Ascending aorta (tissue), 2 donors: ENCODE results near the gene LARP6. TPM values are rescaled to one million over a fixed set of nuclear protein-coding genes. Genes with fewer than 3 reads are reported as not detected.
"Not testable (repeated sequence)": the region's sequence is repeated elsewhere in the genome, so short reads cannot be mapped to it uniquely, and the experiment has no call there.

Experiments
- DNase-seq, 2 donors: peaks; one replicate each; pipeline ENCODE4 v3.0.0-alpha.2; 2019; ENCODE audit warnings: low spot score in 2 of 2
- H3K27ac ChIP-seq, 2 donors: fragments of 200-600 bp; sonication (generic); one replicate each; pipeline ENCODE4 v1.5.1; 2016 to 2017; ENCODE audit warnings: mild to moderate bottlenecking in 1 of 2
- H3K27me3 ChIP-seq: fragments of 200-600 bp; sonication (generic); one replicate; pipeline ENCODE4 v1.5.1; 2017
- H3K36me3 ChIP-seq, 2 donors: fragments of 200-600 bp; sonication (generic); one replicate each; pipeline ENCODE4 v1.5.1; 2016
- H3K4me1 ChIP-seq, 2 donors: fragments of 200-600 bp; sonication (generic); one replicate each; pipeline ENCODE4 v1.5.1; 2016 to 2017; ENCODE audit warnings: mild to moderate bottlenecking in 1 of 2
- H3K4me3 ChIP-seq, 2 donors: fragments of 200-600 bp; sonication (generic); one replicate each; pipeline ENCODE4 v1.5.1; 2016 to 2017; ENCODE audit warnings: mild to moderate bottlenecking in 1 of 2
- H3K9me3 ChIP-seq, 2 donors: fragments of 200-600 bp; sonication (generic); one replicate each; pipeline ENCODE4 v1.5.1; 2016
- intact Hi-C: fragments of 100-400 bp; cut with DNase I; formaldehyde crosslinking; loops from one replicate; pipeline ENCODE4 v1.15.1; 2023
- total RNA-seq: library from RNA; depleted of rRNA; stranded (reverse); fragments of >200 nt; gene quantifications from one replicate; pipeline ENCODE4 v1.1.0, GENCODE V29; 2016
- TF ChIP-seq, protein P1 (sequence below), 3 experiments: fragments of 200-600 bp in 2 of 3; fragments of 450-650 bp in 1 of 3; sonication (generic) in 2 of 3; IDR thresholded peaks; one replicate each; pipeline ENCODE4 v1.5.1; 2016 to 2019; ENCODE audit warnings: antibody characterized with exemption in 3 of 3, mild to moderate bottlenecking in 1 of 3, moderate library complexity in 1 of 3

LARP6 gene
- total RNA-seq, 1 donor from 2014 or later, result 18.7 TPM

DNA sequence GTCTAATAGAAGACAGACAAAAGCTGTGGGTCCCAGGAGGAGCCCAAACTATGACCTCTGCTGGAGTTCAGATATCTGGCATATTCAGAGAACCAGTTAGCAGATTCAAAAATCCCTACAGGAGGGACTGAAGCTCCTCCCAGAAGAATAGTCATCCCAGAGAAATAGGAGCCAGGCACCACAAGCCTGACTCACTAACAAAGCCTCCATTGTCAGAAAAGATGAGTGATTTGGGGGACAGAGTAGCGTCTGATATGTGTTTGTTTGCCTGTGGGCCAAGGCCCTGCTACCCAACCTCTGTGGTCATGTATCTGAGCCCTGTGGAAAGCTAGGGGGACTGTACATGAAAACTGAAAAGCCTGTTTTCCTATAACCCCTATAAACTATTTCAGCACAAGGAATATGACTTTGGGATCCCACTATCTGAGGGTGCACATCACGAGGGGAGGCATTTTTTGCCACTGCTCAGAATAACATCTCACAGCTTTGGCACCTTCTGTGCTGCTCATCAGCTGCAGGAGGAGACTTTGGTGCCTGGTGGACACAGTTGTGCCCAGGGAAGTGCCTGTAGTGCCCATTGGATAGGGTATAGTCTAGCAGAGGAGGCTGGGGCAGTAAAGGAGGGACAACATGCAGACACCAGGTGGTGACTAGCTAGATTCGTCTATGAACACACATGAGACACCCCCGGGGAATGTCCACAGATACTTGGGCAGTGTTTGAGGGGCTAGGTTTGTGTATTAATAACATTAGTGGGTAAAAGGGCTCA, 9.7 kb upstream of the LARP6 start:
- Histone ChIP-seq H3K27me3 (no peaks in the 10 kb centered on the region), H3K27ac (no peak overlapping the region), H3K4me3 (no peak overlapping the region), H3K4me1 (no peaks in the 10 kb centered on the region), H3K9me3 (no peaks in the 10 kb centered on the region), H3K36me3 (no peaks in the 10 kb centered on the region)
- intact Hi-C loops, result no loop called here
- TF ChIP-seq, protein P1, sequence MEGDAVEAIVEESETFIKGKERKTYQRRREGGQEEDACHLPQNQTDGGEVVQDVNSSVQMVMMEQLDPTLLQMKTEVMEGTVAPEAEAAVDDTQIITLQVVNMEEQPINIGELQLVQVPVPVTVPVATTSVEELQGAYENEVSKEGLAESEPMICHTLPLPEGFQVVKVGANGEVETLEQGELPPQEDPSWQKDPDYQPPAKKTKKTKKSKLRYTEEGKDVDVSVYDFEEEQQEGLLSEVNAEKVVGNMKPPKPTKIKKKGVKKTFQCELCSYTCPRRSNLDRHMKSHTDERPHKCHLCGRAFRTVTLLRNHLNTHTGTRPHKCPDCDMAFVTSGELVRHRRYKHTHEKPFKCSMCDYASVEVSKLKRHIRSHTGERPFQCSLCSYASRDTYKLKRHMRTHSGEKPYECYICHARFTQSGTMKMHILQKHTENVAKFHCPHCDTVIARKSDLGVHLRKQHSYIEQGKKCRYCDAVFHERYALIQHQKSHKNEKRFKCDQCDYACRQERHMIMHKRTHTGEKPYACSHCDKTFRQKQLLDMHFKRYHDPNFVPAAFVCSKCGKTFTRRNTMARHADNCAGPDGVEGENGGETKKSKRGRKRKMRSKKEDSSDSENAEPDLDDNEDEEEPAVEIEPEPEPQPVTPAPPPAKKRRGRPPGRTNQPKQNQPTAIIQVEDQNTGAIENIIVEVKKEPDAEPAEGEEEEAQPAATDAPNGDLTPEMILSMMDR (IDR thresholded peaks at IDR 0.05), result no peak
- no peak for DNase-seq

DNA sequence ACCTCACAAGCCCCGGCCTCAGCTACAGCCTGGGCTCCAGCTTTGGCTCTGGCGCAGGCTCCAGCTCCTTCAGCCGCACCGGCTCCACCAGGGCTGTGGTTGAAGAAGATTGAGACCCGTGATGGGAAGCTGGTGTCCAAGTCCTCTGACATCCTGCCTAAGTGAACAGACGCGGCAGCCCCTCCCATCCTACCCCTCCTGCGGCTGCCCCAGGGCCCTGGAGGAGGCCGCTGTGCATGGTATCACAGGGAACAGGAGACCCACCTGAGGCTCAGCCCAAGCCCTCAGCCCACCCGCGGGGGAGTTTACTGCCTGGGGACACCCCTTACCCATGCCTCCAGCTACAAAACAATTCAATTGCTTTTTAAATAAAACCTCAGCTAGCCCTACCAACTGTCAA, 6.0 kb upstream of the LARP6 start:
- intact Hi-C loops, result loop anchor here (5.0 to 10.0 kb wide), 2 partner anchors 98 to 1615 kb away; partner anchors contain the start of genes ARIH1 and UACA
- TF ChIP-seq, protein P1 (IDR thresholded peaks at IDR 0.05), result no peak
- H3K36me3 ChIP-seq, result no peaks in the 10 kb centered on the region
- H3K27me3 ChIP-seq, result no peaks in the 10 kb centered on the region
- DNase-seq, result no peak
- H3K9me3 ChIP-seq, result no peaks in the 10 kb centered on the region
- peaks cover 0 to 26% of the 10 kb centered on the region in 2 donors for H3K4me1 ChIP-seq
- H3K4me3 ChIP-seq, result no peak overlapping the region
- H3K27ac ChIP-seq, result no peak overlapping the region

DNA sequence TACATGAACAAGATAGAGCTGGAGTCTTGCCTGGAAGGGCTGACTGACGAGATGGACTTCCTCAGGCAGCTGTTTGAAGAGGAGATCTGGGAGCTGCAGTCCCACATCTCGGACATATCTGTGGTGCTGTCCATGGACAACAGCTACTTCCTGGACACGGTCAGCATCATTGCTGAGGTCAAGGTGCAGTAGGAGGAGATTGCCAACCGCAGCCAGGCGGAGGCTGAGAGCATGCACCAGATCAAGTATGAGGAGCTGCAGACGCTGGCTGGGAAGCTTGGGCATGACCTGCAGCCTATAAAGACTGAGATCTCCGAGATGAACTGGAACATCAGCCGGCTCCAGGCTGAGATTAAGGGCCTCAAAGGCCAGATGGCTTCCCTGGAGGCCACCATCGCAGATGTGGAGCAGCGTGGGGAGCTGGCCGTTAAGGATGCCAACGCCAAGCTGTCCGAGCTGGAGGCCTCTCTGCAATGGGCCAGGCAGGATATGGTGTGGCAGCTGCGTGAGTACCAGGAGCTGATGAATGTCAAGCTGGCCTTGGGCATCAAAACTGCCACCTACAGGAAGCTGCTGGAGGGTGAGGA, 5.5 kb upstream of the LARP6 start:
- no peak overlapping the region for H3K4me3 ChIP-seq
- TF ChIP-seq, protein P1 (IDR thresholded peaks at IDR 0.05), result no peak
- H3K27ac ChIP-seq, result no peak overlapping the region
- no peaks in the 10 kb centered on the region for H3K9me3 ChIP-seq
- no peaks in the 10 kb centered on the region for H3K27me3 ChIP-seq
- DNase-seq, result no peak
- peaks cover 0 to 26% of the 10 kb centered on the region in 2 donors for H3K4me1 ChIP-seq
- H3K36me3 ChIP-seq, result no peaks in the 10 kb centered on the region
- intact Hi-C loops, result loop anchor here (5.0 to 10.0 kb wide), 2 partner anchors 97 to 1615 kb away; partner anchors contain the start of genes ARIH1 and UACA

DNA sequence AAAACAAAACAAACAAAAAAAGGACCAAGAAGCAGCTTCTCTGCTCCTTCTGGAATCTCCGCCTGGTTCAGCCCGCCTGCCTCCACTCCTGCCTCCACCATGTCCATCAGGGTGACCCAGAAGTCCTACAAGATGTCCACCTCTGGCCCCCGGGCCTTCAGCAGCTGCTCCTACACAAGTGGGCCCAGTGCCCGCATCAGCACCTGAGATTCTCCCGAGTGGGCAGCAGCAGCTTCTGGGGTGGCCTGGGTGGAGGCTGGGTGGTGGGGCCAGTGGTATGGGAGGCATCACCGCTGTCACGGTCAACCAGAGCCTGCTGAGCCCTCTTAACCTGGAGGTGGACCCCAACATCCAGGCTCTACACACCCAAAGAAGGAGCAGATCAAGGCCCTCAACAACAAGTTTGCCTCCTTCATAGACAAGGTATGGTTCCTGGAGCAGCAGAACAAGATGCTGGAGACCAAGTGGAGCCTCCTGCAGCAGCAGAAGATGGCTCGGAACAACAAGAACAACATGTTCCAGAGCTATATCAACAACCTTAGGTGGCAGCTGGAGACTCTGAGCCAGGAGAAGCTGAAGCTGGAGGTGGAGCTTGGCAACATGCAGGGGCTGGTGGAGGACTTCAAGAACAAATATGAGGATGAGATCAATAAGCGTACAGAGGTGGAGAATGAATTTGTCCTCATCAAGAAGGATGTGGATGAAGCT, 4.8 kb upstream of the LARP6 start:
- not testable (repeated sequence) for H3K4me3 ChIP-seq, H3K9me3 ChIP-seq, H3K27me3 ChIP-seq, H3K27ac ChIP-seq, DNase-seq, H3K36me3 ChIP-seq
- H3K4me1 ChIP-seq, result peaks cover 0 to 26% of the 10 kb centered on the region in 2 donors
- intact Hi-C loops, result loop anchor here (5.0 to 10.0 kb wide), 2 partner anchors 96 to 1616 kb away; partner anchors contain the start of genes ARIH1 and UACA

DNA sequence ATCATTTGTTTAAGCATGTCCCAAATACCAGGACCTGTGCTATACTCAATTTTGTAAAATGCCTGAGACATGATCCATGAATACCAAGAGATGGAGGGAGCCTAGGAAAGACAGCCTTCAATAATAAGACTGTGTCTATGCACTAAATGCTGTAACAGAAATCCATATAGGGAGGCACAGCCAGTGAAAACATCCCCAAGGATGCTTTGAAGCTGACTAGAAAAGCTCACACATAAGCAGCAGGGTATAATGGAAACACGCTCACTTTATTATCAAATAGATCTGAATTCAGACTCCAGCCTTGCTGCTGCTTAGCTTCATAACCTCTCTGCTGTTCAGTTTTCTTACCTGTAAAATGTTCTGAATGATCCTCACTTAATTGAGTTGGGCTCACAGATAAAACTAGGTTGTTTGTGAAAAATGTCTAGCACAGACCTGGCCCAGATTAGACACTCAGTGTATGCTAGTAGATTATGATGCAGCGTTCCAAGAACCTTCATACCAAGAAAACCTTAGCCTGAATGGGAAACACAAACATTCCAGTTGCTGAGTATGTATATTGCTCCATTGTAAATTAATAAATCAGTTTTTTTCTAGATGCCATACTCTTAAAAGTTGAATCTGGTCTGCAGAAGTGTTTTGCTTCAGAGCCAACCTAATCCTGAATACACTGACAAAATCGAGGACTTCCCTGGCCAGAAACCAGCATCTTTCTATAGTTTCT, 3.8 kb upstream of the LARP6 start:
- Histone ChIP-seq H3K36me3 (no peaks in the 10 kb centered on the region), H3K27ac (peak overlapping the region; percentile 93 to 98), H3K27me3 (no peaks in the 10 kb centered on the region), H3K9me3 (no peaks in the 10 kb centered on the region), H3K4me1 (peaks cover 0 to 26% of the 10 kb centered on the region in 2 donors), H3K4me3 (no peak overlapping the region)
- DNase-seq, result no peak
- TF ChIP-seq, protein P1 (IDR thresholded peaks at IDR 0.05), result no peak
- intact Hi-C loops, result loop anchor here (1.0 to 10.0 kb wide), 3 partner anchors 35 to 1617 kb away; partner anchors contain the start of genes ARIH1, LRRC49, THAP10 and UACA
